ENCODE results near the gene WDR64. TPM values are rescaled to one million over a fixed set of nuclear protein-coding genes. Genes with fewer than 3 reads are reported as not detected.

Gene WDR64
- not detected in 2 replicates for total RNA-seq (2014; rRNA removed; shearing (Covaris generic))
- polyA plus RNA-seq (2015; cell fraction: cytosol; rRNA removed) = not detected in 2 replicates
- not detected in 2 replicates for polyA plus RNA-seq (2015; cell fraction: nucleus; rRNA removed)

DNA sequence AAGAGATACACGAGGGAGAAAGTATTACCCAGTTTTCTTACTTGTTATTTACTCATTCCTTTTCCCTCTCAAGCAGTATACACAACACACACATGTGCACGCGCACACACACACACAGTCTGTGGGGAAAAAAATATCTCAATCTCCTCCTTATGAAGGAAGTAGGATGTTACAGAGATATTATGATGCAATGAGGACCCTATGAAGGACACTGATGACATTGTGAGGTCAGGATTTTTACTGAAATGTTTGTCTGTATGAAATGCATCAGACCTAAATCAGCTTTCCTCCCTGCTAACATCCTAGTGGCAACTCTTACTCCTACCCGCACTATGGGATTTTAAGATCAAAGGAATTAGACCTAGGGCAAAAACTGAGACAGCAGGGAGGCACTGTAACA is at the start of gene WDR64:
WDR64 (plus strand) TSS at position 270 of the 400 bp plus-strand sequence. CDS start 204 bp downstream, outside the sequence.
- no peak for DNase-seq (ENCODE audit: low read depth)

DNA sequence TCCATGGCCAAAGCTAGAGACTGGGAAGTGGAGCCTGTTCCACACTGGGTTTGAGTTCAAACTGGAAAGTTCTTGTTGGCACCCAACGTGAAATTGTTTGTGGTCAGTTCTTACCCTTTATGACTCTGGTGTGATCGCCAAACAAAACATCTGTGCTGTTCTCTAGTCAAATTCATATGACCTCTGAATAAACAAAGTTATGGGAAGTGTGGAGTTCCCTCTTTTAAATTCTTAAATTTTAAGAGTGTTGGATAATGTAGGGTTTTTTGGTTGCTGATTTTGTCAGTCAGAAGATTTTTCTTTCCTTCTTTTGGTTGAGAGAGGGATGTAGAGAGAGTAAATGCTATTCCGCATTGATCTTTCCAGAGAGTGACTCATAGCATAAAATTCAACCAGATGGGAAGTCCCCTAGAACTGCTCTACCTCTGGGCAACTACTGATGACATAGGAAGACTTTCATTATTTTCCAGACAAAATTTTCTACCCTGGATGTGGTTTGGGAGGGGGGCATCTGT is 48.3 kb upstream of the WDR64 start:
- peak; percentile 53 for DNase-seq (ENCODE audit: low read depth)

- DNase-seq (ENCODE audit: low read depth) = no peak
These were observed 46.8 kb upstream of the WDR64 start for GRCh38 chr1:241605146-241605805.

GRCh38 chr1:241606544-241606943 is 45.5 kb upstream of the WDR64 start:
- DNase-seq (ENCODE audit: low read depth) = peak; percentile 50

DNA sequence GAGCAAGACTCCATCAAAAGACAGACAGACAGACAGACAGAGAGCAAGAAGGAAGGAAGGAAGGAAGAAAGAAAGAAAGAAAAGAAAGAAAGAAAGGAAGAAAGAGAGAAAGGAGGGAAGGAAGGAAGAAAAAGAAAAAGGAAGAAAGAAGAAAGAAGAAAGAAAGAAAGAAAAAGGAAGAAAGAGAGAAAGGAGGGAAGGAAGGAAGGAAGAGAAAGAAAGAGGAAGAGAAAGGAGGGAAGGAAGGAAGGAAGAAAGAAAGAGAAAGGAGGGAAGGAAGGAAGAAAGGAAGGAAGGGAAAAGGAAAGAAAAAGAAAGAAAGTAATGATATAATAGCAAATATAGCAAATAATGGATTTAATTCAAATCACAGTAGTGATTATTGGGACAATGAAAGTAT is 44.6 kb upstream of the WDR64 start:
- DNase-seq (ENCODE audit: low read depth) = no peak

- peak; percentile 65 for DNase-seq (ENCODE audit: low read depth)
These were observed 43.6 kb upstream of the WDR64 start for GRCh38 chr1:241608379-241609033.

DNA sequence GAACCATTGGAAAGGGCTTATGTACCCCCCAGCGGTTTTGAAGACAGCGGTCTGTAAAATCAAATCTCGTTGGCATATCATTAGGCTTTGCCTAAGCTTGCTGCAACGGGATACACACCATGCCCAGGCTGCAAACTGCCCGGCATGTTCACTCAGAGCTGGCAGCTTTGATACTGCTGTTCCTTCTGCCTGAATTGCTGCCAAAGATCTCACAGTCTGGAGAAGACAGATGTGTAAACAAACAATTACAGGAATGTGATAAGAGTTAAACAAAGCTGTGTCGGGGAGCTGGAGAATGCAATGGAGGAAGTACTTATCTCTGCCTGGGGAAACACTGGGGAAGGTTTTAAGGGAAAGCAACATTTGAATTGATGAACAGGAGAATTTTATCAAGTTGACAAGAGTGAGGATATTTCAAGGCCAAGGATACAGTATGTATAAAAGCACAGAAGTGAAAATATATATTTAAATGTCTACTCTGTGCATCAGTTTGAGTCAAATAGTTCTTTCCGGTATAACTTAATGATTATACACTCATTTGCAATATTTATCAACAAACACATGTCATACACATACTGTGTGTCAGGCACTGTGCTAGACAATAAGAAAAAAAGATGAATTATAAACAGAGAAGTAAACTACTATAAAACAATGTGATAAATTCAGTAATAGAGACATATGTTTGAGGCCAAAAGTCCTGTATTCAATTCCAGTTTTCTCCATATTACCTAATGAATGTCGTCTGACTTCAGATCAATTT is 41.8 kb upstream of the WDR64 start:
- no peak for DNase-seq (ENCODE audit: low read depth)

- peak; percentile 54 for DNase-seq (ENCODE audit: low read depth)
These were observed 41.0 kb upstream of the WDR64 start for GRCh38 chr1:241611063-241611462.

- no peak for DNase-seq (ENCODE audit: low read depth)
These were observed 40.3 kb upstream of the WDR64 start for GRCh38 chr1:241611736-241612135.

GRCh38 chr1:241612533-241613477 is 39.3 kb upstream of the WDR64 start:
- DNase-seq (ENCODE audit: low read depth) = peak; percentile 90

- no peak for DNase-seq (ENCODE audit: low read depth)
These were observed 37.9 kb upstream of the WDR64 start for GRCh38 chr1:241614144-241614543.

DNA sequence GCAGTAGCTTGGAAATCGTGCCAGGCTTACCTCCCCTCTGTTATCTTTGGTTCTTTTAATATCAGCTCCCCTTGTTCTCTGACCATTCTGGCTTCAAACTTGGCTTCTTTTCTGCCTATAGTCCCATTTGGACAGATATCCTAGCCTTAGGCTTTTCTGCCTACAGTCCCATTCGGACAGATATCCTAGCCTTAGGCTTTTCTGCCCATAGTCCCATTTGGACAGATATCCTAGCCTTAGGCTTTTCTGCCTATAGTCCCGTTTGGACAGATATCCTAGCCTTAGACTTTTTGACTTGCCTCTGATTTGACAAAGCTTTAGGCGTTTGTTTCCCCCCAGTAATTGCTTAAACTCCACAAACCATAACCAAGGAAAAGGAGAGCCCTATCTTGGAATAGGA is 37.5 kb upstream of the WDR64 start:
- no peak for DNase-seq (ENCODE audit: low read depth)

DNA sequence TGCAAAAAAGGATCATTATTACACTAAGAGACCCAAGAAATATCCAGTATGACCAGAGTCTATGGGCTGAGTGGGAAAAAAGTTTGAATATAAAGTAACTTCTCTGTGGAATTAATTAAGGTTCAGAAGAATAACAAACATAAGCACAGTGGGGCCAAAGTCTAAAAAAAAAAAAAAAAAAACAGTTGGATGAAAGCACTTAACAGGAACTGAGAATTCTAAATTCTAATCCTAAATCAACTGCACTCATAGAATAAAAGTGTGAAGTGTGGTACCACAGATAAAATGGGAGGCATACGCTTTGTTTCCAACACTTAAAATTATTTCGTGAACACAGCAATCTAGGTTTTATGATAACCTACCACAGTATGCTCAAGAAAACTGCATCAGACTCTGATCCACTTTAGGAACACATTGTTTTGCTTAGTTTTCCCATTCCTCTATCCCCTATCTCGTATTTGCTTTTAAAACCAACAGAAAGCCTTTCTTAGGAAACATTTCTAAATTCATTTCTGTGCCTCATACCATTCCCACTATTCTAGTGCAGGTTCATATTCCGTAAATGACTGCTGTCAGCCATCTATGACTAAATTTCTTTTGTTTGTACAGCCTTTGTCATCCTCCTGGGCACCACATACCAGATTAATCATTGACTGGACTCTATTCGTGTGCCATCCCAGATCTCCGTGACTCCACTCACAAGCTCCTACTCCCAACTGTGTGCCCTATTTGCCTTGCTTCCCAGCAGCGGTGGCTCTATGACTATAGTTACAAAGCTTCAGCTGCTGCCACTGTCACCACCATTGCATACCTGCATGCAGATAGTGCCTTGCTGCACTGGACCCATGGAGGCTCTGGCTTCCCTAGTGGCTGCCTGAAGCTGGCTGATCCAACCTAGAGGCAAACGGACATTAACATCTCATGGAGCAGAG is 36.8 kb upstream of the WDR64 start:
- DNase-seq (ENCODE audit: low read depth) = peak; percentile 79

GRCh38 chr1:241617426-241617825 is 34.7 kb upstream of the WDR64 start:
- DNase-seq (ENCODE audit: low read depth) = no peak

GRCh38 chr1:241622669-241623068 is 29.4 kb upstream of the WDR64 start:
- DNase-seq (ENCODE audit: low read depth) = no peak

DNA sequence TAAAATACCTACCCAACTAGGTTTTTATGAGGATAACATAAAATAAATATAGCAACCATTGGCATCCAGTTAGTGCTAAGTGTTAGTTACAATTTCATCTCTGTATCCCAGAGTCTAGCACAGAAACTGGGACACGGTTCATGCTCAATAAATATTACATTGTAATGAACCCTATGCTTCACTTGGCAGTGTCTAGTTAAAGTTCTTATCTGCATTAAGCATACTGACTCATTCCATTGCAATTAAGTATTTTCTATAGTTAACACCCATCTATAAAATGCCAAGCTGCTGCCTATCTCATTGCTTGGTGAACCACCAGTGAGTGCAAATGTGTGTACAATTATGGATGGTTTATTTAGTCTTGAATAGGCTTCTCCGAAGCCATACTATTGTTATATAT is 27.1 kb upstream of the WDR64 start:
- DNase-seq (ENCODE audit: low read depth) = no peak

DNA sequence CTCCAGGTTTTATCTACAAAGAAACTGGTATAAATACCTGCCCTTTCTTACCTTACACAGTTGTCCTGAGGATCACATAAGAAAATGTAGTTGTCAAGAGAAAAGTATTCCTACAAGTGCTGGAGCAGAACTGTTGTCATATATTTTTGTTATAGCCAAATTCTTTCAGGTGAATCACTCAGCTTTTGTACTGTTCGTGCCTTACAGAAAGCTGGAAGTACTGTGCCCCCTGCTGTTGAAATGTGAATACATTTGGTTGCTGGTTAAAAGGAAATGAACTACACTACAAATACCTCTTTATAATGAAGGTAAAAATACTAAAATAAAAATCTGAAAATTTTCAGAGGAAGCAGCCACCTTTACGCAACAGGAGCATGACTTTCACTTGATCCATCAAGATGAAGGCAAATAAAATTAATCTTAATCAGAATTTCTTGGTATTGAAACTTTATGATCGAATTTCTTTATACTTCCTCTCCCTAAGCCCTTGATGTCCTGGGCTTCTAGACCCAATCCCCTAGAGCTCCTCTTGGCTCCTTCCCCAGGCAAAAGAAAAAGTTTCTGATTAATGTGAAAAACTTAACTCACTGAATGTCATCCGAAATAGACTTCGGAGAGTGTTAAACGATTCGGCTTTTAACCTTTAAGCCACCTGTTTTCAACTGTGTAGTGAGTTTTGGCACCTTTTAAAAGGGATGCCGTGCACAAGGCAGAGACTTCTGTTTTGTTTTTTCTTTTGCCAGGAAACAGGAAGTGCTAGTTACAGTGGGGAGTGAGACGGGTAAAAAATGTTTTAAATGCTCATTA is 24.4 kb upstream of the WDR64 start:
- peak; percentile 66 for DNase-seq (ENCODE audit: low read depth)

DNA sequence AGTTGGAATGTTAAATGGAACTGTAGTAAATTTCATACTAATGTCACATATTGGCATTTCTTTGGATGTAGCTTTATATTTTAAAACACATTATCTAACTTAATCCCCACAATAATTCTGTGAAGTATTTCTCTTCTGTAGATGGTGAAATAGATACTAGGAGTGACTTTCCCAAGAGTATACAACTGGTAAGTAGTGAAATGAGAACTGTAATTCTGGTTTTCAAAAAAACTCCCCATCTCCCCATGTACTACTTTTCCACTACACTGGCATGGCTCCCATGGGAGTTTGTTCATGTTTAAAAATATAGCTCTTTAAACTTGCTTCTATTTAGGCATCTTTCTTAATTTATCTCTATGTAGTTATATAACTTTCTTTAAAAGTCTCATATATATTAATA is 22.1 kb upstream of the WDR64 start:
- DNase-seq (ENCODE audit: low read depth) = no peak

GRCh38 chr1:241630476-241630875 is 21.6 kb upstream of the WDR64 start:
- DNase-seq (ENCODE audit: low read depth) = no peak
